ENCODE results near the gene RFX2. TPM values are rescaled to one million over a fixed set of nuclear protein-coding genes. Genes with fewer than 3 reads are reported as not detected.

The RFX2 gene
- total RNA-seq, result 4.0 TPM
- long read RNA-seq, partial matches to known transcripts, result 7 of 14 reads
- long read RNA-seq, other reads (novel, unspliced or antisense), result 4 of 14 reads

- intact Hi-C loops (cut with DNase I), result loop anchor here (2.0 kb wide), 1 partner anchor 56 kb away; no protein-coding TSS in a partner anchor
- peak; percentile 100 for DNase-seq (ENCODE audit: low spot score)
Observed at GRCh38 chr19:6110360-6110977, at the start of gene RFX2. Gene RFX2 (minus strand): TSS chr19:6110500. CDS start chr19:6047496, 63,004 bp downstream.

GRCh38 chr19:6156033-6156432 lies 45.7 kb upstream of the RFX2 start:
- no peak for DNase-seq (ENCODE audit: low spot score)
- intact Hi-C loops (cut with DNase I), result no loop called here

GRCh38 chr19:6150289-6150688 lies 40.0 kb upstream of the RFX2 start:
- DNase-seq (ENCODE audit: low spot score), result no peak
- intact Hi-C loops (cut with DNase I), result no loop called here

DNA sequence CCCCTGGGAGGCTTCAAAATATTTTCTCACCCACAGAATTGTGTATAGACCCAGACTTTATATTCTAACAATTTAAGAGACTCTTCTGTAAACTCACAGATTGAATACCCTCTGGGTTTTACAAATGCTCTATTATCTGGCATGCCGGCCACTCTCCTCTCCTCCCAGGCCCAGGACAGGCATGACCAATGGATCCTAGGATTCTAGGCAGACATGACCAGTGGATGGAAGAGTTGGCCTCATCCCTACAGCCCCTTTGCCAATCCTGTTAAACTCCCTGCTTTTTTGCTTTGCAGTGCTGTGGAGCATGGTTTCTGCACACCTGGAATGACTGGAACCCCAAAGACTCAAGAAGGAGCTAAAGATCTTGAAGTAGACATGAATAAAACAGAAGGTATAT lies 30.9 kb upstream of the RFX2 start:
- intact Hi-C loops (cut with DNase I), result no loop called here
- DNase-seq (ENCODE audit: low spot score), result no peak

DNA sequence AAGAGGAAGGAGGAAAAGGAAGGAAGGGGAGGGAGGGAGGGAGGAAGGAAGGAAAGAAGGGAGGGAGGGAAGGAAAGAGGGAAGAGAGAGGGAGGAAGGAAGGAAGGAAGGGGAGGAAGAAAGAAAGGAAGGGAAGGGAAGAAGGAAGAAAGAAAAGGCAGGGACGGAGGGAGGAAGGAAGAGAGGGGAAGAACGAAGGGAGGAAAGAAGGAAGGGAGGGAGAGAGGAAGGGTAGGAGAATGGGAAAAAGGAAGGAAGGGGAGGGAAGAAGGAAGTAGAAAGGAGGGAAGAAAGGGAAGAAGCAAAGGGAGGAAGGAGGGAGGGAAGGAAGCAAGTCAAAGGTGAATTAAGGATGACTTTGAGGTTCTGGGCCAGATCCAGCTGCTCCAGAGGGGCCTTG lies 28.2 kb upstream of the RFX2 start:
- intact Hi-C loops (cut with DNase I), result no loop called here
- no peak for DNase-seq (ENCODE audit: low spot score)

GRCh38 chr19:6138066-6138465 lies 27.8 kb upstream of the RFX2 start:
- intact Hi-C loops (cut with DNase I), result no loop called here

DNA sequence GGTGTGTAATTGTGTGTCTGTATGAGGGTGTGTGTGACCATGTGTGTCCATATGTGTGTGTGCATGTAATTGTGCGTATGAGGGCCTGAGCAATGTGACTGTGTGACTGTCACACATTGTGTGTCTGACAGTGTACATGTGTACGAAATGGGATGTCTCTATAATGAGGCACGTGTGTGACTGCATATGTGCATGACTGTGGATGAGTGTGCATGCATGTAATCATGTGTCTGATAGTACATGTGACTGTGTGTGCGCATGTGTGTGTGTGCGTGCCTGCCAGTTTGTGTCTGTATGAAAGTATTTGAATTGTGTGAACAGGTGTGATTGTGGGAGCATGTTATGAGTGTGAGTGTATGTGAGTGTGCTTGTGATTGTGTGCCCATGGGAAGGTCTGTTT lies 22.9 kb upstream of the RFX2 start:
- intact Hi-C loops (cut with DNase I), result no loop called here
- no peak for DNase-seq (ENCODE audit: low spot score)

More at GRCh38 chr19:6138066-6138465, 27.8 kb upstream of the RFX2 start:
- no peak for DNase-seq (ENCODE audit: low spot score)

- DNase-seq (ENCODE audit: low spot score), result no peak
Observed at GRCh38 chr19:6132482-6132881, 22.2 kb upstream of the RFX2 start.

GRCh38 chr19:6127716-6128335 lies 17.5 kb upstream of the RFX2 start:
- intact Hi-C loops (cut with DNase I), result no loop called here

More at GRCh38 chr19:6132482-6132881, 22.2 kb upstream of the RFX2 start:
- intact Hi-C loops (cut with DNase I), result no loop called here

GRCh38 chr19:6126335-6126974 lies 16.2 kb upstream of the RFX2 start:
- intact Hi-C loops (cut with DNase I), result no loop called here
- DNase-seq (ENCODE audit: low spot score), result no peak

More at GRCh38 chr19:6127716-6128335, 17.5 kb upstream of the RFX2 start:
- no peak for DNase-seq (ENCODE audit: low spot score)

- DNase-seq (ENCODE audit: low spot score), result peak; percentile 82
- intact Hi-C loops (cut with DNase I), result loop anchor here (1.0 kb wide), 1 partner anchor 76 kb away; no protein-coding TSS in a partner anchor
Observed at GRCh38 chr19:6125571-6125989, 15.3 kb upstream of the RFX2 start.

DNA sequence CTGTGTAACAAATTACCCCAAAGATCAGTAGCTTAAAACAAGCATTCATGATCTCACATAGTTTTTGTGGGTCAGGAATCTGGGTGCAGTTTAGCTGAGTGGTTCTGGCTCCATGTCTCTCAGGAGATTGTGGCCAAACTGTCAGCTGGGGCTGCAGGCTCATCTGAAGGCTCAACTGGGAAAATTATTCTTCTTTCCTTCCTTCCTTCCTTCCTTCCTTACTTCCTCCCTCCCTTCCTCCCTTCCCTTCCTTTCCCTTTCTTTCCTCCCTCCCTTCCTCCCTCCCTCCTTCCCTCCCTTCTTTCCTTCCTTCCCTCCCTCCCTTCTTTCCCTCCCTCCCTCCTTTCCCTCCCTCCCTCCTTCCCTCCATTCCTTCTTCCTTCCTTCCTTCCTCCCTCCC lies 8.7 kb upstream of the RFX2 start:
- intact Hi-C loops (cut with DNase I), result no loop called here
- no peak for DNase-seq (ENCODE audit: low spot score)

DNA sequence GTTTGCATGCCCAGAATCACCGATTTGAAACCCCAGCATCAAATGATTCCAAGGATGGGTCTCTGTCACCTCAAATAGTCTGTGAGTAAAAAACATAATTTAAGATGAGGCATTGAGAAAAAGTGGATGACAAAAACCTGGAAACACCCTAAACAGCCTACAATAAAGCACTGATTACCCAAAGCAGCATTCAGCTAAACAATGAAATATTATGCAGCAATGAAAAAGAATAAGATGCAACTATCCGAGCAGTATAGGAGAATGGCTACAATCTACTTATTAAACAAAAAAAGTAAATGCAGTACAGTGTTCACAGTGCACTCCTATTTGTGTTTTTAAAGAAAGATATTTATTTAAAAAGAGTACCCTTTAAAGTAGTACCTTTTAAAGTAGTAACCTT lies 7.7 kb upstream of the RFX2 start:
- intact Hi-C loops (cut with DNase I), result no loop called here
- DNase-seq (ENCODE audit: low spot score), result no peak

DNA sequence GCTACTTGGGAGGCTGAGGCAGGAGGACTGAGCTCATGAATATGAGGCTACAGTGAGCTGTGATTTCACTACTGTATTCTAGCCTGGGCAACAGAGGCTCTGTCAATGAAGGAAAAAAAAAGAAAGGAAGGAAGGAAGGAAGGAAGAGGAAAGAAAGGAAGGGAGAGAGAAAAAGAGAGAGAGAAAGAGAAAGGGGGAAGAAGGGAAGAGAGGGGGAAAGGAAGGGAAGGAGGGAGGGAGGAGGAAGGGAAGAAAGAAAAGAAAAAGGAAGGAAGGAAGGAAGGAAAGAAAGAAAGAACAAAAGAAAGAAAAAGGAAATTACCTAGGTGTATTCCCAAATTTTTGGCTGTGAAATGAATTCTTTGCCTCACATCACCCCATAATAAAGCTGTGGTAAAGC lies 7.2 kb upstream of the RFX2 start:
- intact Hi-C loops (cut with DNase I), result no loop called here
- no peak for DNase-seq (ENCODE audit: low spot score)

DNA sequence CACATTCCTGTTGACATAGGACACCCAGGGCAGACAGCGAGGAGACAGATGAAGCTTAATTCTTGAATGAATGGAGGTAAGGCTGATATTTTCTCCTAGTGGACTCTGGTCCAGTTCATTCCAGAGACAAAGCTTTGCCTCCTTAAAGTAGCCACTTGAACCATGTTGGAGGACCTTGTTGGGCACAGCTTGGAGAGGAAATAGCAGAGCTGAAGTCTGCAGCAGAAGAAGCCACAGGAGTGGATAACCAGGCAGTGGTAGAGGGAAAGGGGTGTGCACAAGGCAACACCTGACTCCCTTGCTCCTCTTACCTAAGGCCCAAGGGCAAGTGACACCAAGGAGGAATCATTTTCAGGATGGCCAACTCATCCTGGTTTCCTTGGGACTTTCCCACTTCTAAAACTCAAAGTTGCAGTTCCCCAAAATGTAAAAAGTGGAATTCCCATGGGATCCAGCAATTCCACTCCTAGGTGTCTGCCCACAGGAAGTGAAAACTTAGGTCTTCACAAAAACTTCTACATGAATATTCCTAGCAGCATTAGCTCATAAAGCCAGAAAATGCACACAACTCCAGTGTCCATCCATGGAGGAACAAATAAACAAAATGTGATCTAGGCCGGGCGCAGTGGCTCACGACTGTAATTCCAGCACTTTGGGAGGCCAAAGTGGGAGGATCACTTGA lies 6.6 kb upstream of the RFX2 start:
- intact Hi-C loops (cut with DNase I), result no loop called here
- no peak for DNase-seq (ENCODE audit: low spot score)

DNA sequence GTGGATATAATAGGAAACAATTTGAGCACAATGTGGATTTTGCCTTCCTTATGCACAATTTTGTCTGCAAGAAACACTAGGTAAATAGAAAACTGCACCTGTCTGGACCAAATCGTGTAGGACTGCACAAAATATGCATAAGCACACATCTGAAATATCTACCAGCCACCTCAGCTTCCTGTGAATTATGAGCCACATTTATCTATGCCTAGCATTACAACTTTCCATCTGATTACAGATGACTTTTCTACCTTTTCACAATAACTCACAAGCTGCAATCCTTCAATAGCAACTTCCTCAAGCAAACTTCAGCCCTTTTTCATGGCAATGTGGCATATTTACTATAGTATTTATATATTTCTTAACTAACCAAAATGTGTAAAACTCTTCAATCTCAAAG lies 5.7 kb upstream of the RFX2 start:
- intact Hi-C loops (cut with DNase I), result no loop called here
- DNase-seq (ENCODE audit: low spot score), result no peak

DNA sequence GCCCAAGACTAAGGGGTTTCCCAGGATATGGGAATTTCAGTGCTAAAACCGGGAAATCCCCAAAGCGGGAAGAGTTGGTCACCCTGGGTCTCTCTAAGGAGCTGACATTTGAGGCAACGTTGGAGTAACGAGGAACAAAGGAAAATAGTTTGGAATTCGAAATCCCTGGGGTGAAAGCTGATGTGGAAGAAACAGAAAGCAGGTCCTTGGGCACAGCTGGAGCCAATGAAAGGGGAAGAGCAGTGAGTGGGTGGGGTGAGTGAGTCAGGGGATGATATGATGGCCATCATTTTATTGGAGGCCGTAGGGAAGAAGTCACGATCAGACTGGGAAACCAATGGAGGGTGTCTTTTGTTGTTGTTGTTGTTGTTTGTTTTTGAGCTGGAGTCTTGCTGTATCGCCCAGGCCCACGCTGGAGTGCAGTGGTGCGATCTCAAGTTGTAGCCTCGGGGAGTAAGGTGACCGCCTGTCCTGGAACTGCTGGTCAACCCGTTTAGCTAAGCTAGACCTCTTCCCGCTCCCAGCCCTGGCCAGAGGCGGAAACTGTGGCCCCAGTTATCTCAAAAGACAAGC lies 3.4 kb upstream of the RFX2 start:
- intact Hi-C loops (cut with DNase I), result no loop called here
- no peak for DNase-seq (ENCODE audit: low spot score)

- DNase-seq (ENCODE audit: low spot score), result no peak
- intact Hi-C loops (cut with DNase I), result loop anchor here (2.0 kb wide), 1 partner anchor 55 kb away; no protein-coding TSS in a partner anchor
Observed at GRCh38 chr19:6109947-6110346, 353 bp downstream of the RFX2 start.

DNA sequence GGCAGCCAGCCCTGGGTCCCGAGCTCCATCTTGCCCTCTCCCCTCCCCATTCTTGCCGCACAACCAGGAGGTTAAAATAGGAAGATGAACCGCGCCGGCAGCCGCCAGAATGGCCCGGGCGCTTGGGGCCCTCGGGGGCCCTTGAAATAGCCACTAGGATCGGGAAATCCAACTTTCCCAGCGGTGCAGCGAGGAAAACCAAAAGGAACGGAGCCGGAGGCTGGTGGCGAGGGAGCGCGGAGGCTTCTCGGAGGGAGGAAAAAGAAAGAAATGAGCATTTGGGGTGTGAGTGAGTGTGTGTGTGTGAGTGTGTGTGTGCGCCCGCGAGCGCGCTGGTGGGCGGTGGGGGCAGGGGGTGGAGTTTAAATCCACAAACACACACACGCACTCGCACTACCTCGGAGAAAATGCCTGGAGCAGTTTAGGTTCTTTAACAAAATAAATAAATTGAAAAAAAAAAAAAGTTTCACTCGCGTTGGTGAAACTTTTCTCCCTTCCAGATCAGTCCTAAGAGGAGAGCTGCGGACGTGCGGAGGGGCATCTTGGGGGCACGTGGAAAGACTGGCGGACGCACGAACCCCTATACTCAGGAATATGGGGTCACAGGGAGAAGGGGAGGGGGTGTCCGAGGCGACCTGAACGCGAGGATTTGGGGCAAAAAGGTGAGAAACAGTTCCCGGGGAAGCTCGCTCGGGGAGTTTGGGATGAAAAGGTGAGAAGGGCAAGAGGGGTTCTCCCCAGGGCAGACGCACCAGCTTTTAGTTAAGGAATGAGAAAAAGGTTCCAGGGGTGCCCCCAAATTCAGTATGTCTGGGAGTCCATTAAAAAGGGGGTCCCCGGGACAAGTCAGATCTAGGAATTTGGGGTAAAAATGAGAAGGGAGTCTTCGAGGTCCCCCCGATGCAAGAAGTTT lies 1.3 kb downstream of the RFX2 start:
- intact Hi-C loops (cut with DNase I), result no loop called here

More for the DNA sequence above, 1.3 kb downstream of the RFX2 start:
- peak; percentile 81 for DNase-seq (ENCODE audit: low spot score)
